ENCODE data around the gene GLB1L3. TPM values are rescaled to one million over a fixed set of nuclear protein-coding genes. Genes with fewer than 3 reads are reported as not detected.

Gene GLB1L3
- total and polyA plus RNA-seq, 2 donors (not counting 3 experiments of a cell fraction or from before 2014, with no cell fraction given) = not detected

- H4K20me1 ChIP-seq (replicated peaks; ENCODE audit: control insufficient read depth, extremely low read depth, insufficient read depth, low read length) = no peaks in the 10 kb centered on the region
- no peaks in the 10 kb centered on the region for H3K79me2 ChIP-seq (ENCODE audit: control insufficient read depth, insufficient read depth, low read length)
- TF ChIP-seq FOS (IDR thresholded peaks at IDR 0.05; ENCODE audit: borderline replicate concordance, insufficient read depth, low read length) = no peak
- no peak for TF ChIP-seq JUN (IDR thresholded peaks at IDR 0.05; ENCODE audit: borderline replicate concordance, insufficient read depth, insufficient read length, low read depth)
- no peak for TF ChIP-seq MYC (IDR thresholded peaks at IDR 0.05; ENCODE audit: low read depth, low read length)
- TF ChIP-seq GATA2 (IDR thresholded peaks at IDR 0.05; ENCODE audit: insufficient read depth, insufficient read length, low read depth, low read length) = no peak
- TF ChIP-seq POLR2A (IDR thresholded peaks at IDR 0.05; ENCODE audit: low read depth, low read length) = no peak
- no peak for FAIRE-seq
- BruUV-seq (replicated peaks) = no TSS peak
- H3K27me3 ChIP-seq (ENCODE audit: control insufficient read depth in 2 of 2, insufficient read depth in 2 of 2, low read length in 2 of 2) = no peaks in the 10 kb centered on the region
- H3K9me3 ChIP-seq (replicated peaks; ENCODE audit: control insufficient read depth, insufficient read depth, low read length) = no peaks in the 10 kb centered on the region
- no peaks in the 10 kb centered on the region for H3K4me1 ChIP-seq (ENCODE audit: control insufficient read depth, extremely low read depth, insufficient read depth, low read length)
- H3K9me1 ChIP-seq (replicated peaks; ENCODE audit: control insufficient read depth, extremely low read depth, insufficient read depth, low read length) = no peaks in the 10 kb centered on the region
- dilution Hi-C loops (cut with MboI; ENCODE audit: extremely low pct_ligation_motif_present, low sequenced_read_pairs) (no loop called here), intact Hi-C loops (cut with micrococcal nuclease) (loop anchor here (10.0 kb wide), 1 partner anchor 305 kb away; no protein-coding TSS in a partner anchor)
- H2AFZ ChIP-seq (ENCODE audit: low read depth, low read length) = no peak overlapping the region
- H3K27ac ChIP-seq (ENCODE audit: insufficient read depth, low read depth, low read length) = no peak overlapping the region
- no peak overlapping the region for H3K4me3 ChIP-seq (replicated peaks in 1 of 3; ENCODE audit: insufficient read depth in 1 of 3, low read depth in 1 of 3, low read length in 3 of 3)
- CTCF ChIA-PET = no interaction called here
- POLR2A ChIA-PET = no interaction called here
- H3K36me3 ChIP-seq (ENCODE audit: control insufficient read depth in 2 of 2, extremely low read depth in 1 of 2, insufficient read depth in 2 of 2, low read length in 2 of 2) = no peaks in the 10 kb centered on the region
- no peak overlapping the region for H3K9ac ChIP-seq (replicated peaks; ENCODE audit: extremely low read depth, insufficient read depth, low read length)
- no peak for DNase-seq (ENCODE audit: low read depth, low spot score)
- H3K4me2 ChIP-seq (ENCODE audit: insufficient read depth, low read length) = no peak overlapping the region
Measured at GRCh38 chr11:134339756-134340155, 63.6 kb downstream of the GLB1L3 start.

GRCh38 chr11:134340354-134340964, 64.3 kb downstream of the GLB1L3 start:
- POLR2A ChIA-PET = no interaction called here
- no peak overlapping the region for H3K4me3 ChIP-seq (replicated peaks in 1 of 3; ENCODE audit: insufficient read depth in 1 of 3, low read depth in 1 of 3, low read length in 3 of 3)
- no peaks in the 10 kb centered on the region for H4K20me1 ChIP-seq (replicated peaks; ENCODE audit: control insufficient read depth, extremely low read depth, insufficient read depth, low read length)
- no peaks in the 10 kb centered on the region for H3K9me1 ChIP-seq (replicated peaks; ENCODE audit: control insufficient read depth, extremely low read depth, insufficient read depth, low read length)
- H3K4me2 ChIP-seq (ENCODE audit: insufficient read depth, low read length) = no peak overlapping the region
- H2AFZ ChIP-seq (ENCODE audit: low read depth, low read length) = no peak overlapping the region
- TF ChIP-seq MAX (IDR thresholded peaks at IDR 0.05; ENCODE audit: insufficient read depth, insufficient read length) (no peak), JUN (IDR thresholded peaks at IDR 0.05; ENCODE audit: borderline replicate concordance, insufficient read depth, insufficient read length, low read depth) (no peak), FOS (IDR thresholded peaks at IDR 0.05; ENCODE audit: borderline replicate concordance, insufficient read depth, low read length) (no peak), EZH2 (IDR thresholded peaks at IDR 0.05; ENCODE audit: borderline replicate concordance, low read depth, low read length, severe bottlenecking) (no peak), CTCF (IDR thresholded peaks at IDR 0.05; ENCODE audit: extremely low read depth in 1 of 2, insufficient read depth in 1 of 2, low read depth in 1 of 2, low read length in 2 of 2) (no peak), MYC (IDR thresholded peaks at IDR 0.05; ENCODE audit: low read depth, low read length) (no peak), GATA2 (IDR thresholded peaks at IDR 0.05; ENCODE audit: insufficient read depth, insufficient read length, low read depth, low read length) (no peak), POLR2A (IDR thresholded peaks at IDR 0.05; ENCODE audit: low read depth, low read length) (no peak), POLR2AphosphoS5 (IDR thresholded peaks at IDR 0.05; ENCODE audit: insufficient read depth, low read depth, low read length) (no peak)
- H3K9ac ChIP-seq (replicated peaks; ENCODE audit: extremely low read depth, insufficient read depth, low read length) = no peak overlapping the region
- H3K79me2 ChIP-seq (ENCODE audit: control insufficient read depth, insufficient read depth, low read length) = no peaks in the 10 kb centered on the region
- H3K9me3 ChIP-seq (replicated peaks; ENCODE audit: control insufficient read depth, insufficient read depth, low read length) = no peaks in the 10 kb centered on the region
- intact Hi-C loops (cut with micrococcal nuclease) (no loop called here), dilution Hi-C loops (cut with MboI; ENCODE audit: extremely low pct_ligation_motif_present, low sequenced_read_pairs) (no loop called here)
- FAIRE-seq = no peak
- CTCF ChIA-PET = no interaction called here
- H3K36me3 ChIP-seq (ENCODE audit: control insufficient read depth in 2 of 2, extremely low read depth in 1 of 2, insufficient read depth in 2 of 2, low read length in 2 of 2) = no peaks in the 10 kb centered on the region
- H3K27me3 ChIP-seq (ENCODE audit: control insufficient read depth in 2 of 2, insufficient read depth in 2 of 2, low read length in 2 of 2) = no peaks in the 10 kb centered on the region
- no peak overlapping the region for H3K27ac ChIP-seq (ENCODE audit: insufficient read depth, low read depth, low read length)
- H3K4me1 ChIP-seq (ENCODE audit: control insufficient read depth, extremely low read depth, insufficient read depth, low read length) = no peaks in the 10 kb centered on the region
- DNase-seq (ENCODE audit: low read depth, low spot score) = no peak
- BruUV-seq (replicated peaks) = no TSS peak
